ENCODE measurements around the gene TMEM245.

TMEM245 gene

DNA sequence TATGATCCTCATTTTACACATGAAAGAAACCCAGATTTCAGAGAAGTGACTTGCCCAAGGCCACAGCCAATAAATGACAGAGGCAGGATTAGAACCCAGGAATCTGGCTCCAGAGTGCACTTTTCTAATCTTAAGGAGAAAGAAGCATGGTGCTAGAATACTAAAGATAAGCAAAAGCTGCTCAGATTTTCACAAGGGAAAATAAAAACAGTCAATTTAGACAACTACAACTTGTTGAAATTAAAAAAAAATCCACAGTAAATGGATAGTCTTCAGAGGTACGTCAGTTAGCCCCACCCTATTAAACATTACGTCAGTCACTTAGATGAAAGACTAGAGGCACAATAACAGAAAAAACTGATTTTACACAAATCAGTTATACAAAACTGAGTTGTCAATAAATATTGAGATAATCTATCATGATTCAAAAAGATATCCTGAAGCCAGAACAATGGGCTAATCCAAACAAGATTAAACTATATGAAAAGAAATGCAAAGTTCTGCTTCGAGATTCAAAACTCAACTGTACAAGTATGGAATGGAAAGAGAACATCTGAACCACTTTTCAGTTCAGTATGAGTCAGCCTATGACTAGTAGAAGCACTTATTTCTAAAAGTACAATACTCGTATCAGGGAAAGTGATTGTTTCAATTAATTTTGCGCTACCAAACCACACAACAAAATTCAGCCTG lies 9.3 kb downstream of the TMEM245 start:
- H3K14ac ChIP-seq (ENCODE audit: low read length in 2 of 2), result no peak overlapping the region
- no peaks in the 10 kb centered on the region for H3K27me3 ChIP-seq (ENCODE audit: control insufficient read depth in 1 of 2, insufficient read depth in 1 of 2, low read length in 2 of 2)
- H2AK5ac ChIP-seq (ENCODE audit: low read length, severe bottlenecking), result no peak overlapping the region
- no peak overlapping the region for H3K4ac ChIP-seq (ENCODE audit: low read depth in 1 of 2, low read length in 2 of 2)
- H3K9ac ChIP-seq (ENCODE audit: low read length), result peak overlapping the region; percentile 85
- DNase-seq, result peak; percentile 82
- H3K18ac ChIP-seq (ENCODE audit: low read depth in 1 of 2, low read length in 2 of 2), result no peak overlapping the region
- H2BK5ac ChIP-seq (ENCODE audit: low read depth, low read length, poor library complexity, severe bottlenecking), result no peak overlapping the region
- no peak overlapping the region for H4K91ac ChIP-seq (ENCODE audit: low read length)
- no peak overlapping the region for H2BK15ac ChIP-seq (ENCODE audit: low read depth, poor library complexity, severe bottlenecking)
- H3K4me2 ChIP-seq (ENCODE audit: low read length, poor library complexity, severe bottlenecking), result no peak overlapping the region
- H3K4me3 ChIP-seq (ENCODE audit: insufficient read depth in 1 of 2, low read depth in 1 of 2, low read length in 2 of 2), result peak overlapping the region in 1 of 2 experiments; percentile 58
- H3K23ac ChIP-seq (ENCODE audit: low read length in 2 of 2), result no peak overlapping the region
- H3K36me3 ChIP-seq (ENCODE audit: control insufficient read depth in 1 of 2, insufficient read depth in 2 of 2, low read depth in 1 of 2, low read length in 2 of 2), result peaks cover 1 to 4% of the 10 kb centered on the region in 2 experiments
- no peak overlapping the region for H2AFZ ChIP-seq (ENCODE audit: low read depth, low read length)
- H3K27ac ChIP-seq (ENCODE audit: low read length, poor library complexity, severe bottlenecking), result peak overlapping the region; percentile 62
- no peaks in the 10 kb centered on the region for H3K79me1 ChIP-seq (replicated peaks; ENCODE audit: low read length, poor library complexity, severe bottlenecking)
- H2BK12ac ChIP-seq (ENCODE audit: low read length in 2 of 2), result no peak overlapping the region
- no peak overlapping the region for H4K8ac ChIP-seq (ENCODE audit: low read length)
- no peak overlapping the region for H2BK120ac ChIP-seq (ENCODE audit: low read depth, low read length)
- WGBS, result 19% methylated on average over 3 of the region's 5 CpGs
- peaks cover 7% of the 10 kb centered on the region for H3K4me1 ChIP-seq (ENCODE audit: control insufficient read depth, insufficient read depth, low read depth, low read length)
- H3K9me3 ChIP-seq (ENCODE audit: control insufficient read depth, low read length), result no peaks in the 10 kb centered on the region

DNA sequence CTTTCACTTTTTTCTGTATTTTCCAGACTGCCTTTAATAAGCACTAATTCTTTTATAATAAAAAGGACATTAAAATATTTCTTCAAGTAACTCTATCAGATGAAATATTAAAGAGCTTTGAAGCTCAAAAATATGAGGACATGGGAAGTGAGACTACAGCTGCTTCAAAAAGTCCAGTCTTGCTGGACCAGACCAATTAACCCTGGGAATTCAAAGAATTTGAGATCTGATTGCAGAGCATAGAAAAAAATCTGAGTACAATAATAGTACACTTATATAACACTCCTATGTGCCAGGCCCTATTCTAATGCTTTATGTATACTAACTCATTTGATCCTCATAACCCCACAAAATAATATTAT lies 9.8 kb downstream of the TMEM245 start:
- no peak overlapping the region for H2AFZ ChIP-seq (ENCODE audit: low read depth, low read length)
- H3K23ac ChIP-seq (ENCODE audit: low read length in 2 of 2), result no peak overlapping the region
- peak overlapping the region; percentile 62 for H3K27ac ChIP-seq (ENCODE audit: low read length, poor library complexity, severe bottlenecking)
- peaks cover 6% of the 10 kb centered on the region for H3K4me1 ChIP-seq (ENCODE audit: control insufficient read depth, insufficient read depth, low read depth, low read length)
- no peak overlapping the region for H3K4ac ChIP-seq (ENCODE audit: low read depth in 1 of 2, low read length in 2 of 2)
- no peak overlapping the region for H2BK15ac ChIP-seq (ENCODE audit: low read depth, poor library complexity, severe bottlenecking)
- no peaks in the 10 kb centered on the region for H3K27me3 ChIP-seq (ENCODE audit: control insufficient read depth in 1 of 2, insufficient read depth in 1 of 2, low read length in 2 of 2)
- no peak overlapping the region for H2BK5ac ChIP-seq (ENCODE audit: low read depth, low read length, poor library complexity, severe bottlenecking)
- H2BK120ac ChIP-seq (ENCODE audit: low read depth, low read length), result no peak overlapping the region
- peaks cover 4 to 7% of the 10 kb centered on the region in 2 experiments for H3K36me3 ChIP-seq (ENCODE audit: control insufficient read depth in 1 of 2, insufficient read depth in 2 of 2, low read depth in 1 of 2, low read length in 2 of 2)
- no peak overlapping the region for H3K18ac ChIP-seq (ENCODE audit: low read depth in 1 of 2, low read length in 2 of 2)
- H3K4me3 ChIP-seq (ENCODE audit: insufficient read depth in 1 of 2, low read depth in 1 of 2, low read length in 2 of 2), result peak overlapping the region in 1 of 2 experiments; percentile 58
- no peak overlapping the region for H4K91ac ChIP-seq (ENCODE audit: low read length)
- H3K9ac ChIP-seq (ENCODE audit: low read length), result peak overlapping the region; percentile 85
- no peaks in the 10 kb centered on the region for H3K9me3 ChIP-seq (ENCODE audit: control insufficient read depth, low read length)
- no peak overlapping the region for H2BK12ac ChIP-seq (ENCODE audit: low read length in 2 of 2)
- H3K4me2 ChIP-seq (ENCODE audit: low read length, poor library complexity, severe bottlenecking), result no peak overlapping the region
- DNase-seq, result peak; percentile 36
- no peak overlapping the region for H4K8ac ChIP-seq (ENCODE audit: low read length)
- no peak overlapping the region for H3K14ac ChIP-seq (ENCODE audit: low read length in 2 of 2)
- H2AK5ac ChIP-seq (ENCODE audit: low read length, severe bottlenecking), result no peak overlapping the region
- no peaks in the 10 kb centered on the region for H3K79me1 ChIP-seq (replicated peaks; ENCODE audit: low read length, poor library complexity, severe bottlenecking)

DNA sequence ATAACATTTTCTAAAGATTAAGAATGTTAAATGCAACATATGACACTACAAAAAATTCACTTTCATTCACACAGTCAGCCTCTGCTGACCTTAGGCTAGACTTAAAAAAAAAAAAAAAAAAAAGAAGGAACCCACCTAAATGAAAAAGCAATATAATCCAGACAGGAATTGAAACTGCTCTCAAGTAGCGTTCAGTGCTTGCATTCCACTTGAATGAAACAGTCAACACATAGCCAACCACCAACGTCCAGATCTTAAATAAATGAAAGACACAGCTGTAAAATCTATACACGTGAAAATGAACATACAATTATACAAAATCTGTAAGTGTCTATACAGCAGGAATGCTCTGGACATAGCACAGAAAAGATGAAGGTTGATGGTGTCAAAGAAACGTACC lies 11.4 kb downstream of the TMEM245 start:
- H2BK120ac ChIP-seq (ENCODE audit: low read depth, low read length), result no peak overlapping the region
- H3K27ac ChIP-seq (ENCODE audit: low read length, poor library complexity, severe bottlenecking), result peak overlapping the region; percentile 67
- H4K8ac ChIP-seq (ENCODE audit: low read length), result no peak overlapping the region
- 0% methylated on average over 2 of the region's 4 CpGs for WGBS
- no peak overlapping the region for H2AFZ ChIP-seq (ENCODE audit: low read depth, low read length)
- H3K23ac ChIP-seq (ENCODE audit: low read length in 2 of 2), result no peak overlapping the region
- H3K4me1 ChIP-seq (ENCODE audit: control insufficient read depth, insufficient read depth, low read depth, low read length), result peaks cover 2% of the 10 kb centered on the region
- no peak overlapping the region for H3K18ac ChIP-seq (ENCODE audit: low read depth in 1 of 2, low read length in 2 of 2)
- H3K4me3 ChIP-seq (ENCODE audit: insufficient read depth in 1 of 2, low read depth in 1 of 2, low read length in 2 of 2), result peak overlapping the region in 1 of 2 experiments; percentile 4
- H3K14ac ChIP-seq (ENCODE audit: low read length in 2 of 2), result no peak overlapping the region
- no peak overlapping the region for H2AK5ac ChIP-seq (ENCODE audit: low read length, severe bottlenecking)
- no peaks in the 10 kb centered on the region for H3K79me1 ChIP-seq (replicated peaks; ENCODE audit: low read length, poor library complexity, severe bottlenecking)
- H3K4ac ChIP-seq (ENCODE audit: low read depth in 1 of 2, low read length in 2 of 2), result no peak overlapping the region
- H3K9ac ChIP-seq (ENCODE audit: low read length), result peak overlapping the region; percentile 85
- H2BK12ac ChIP-seq (ENCODE audit: low read length in 2 of 2), result no peak overlapping the region
- H3K27me3 ChIP-seq (ENCODE audit: control insufficient read depth in 1 of 2, insufficient read depth in 1 of 2, low read length in 2 of 2), result no peaks in the 10 kb centered on the region
- peak; percentile 69 for DNase-seq
- H3K4me2 ChIP-seq (ENCODE audit: low read length, poor library complexity, severe bottlenecking), result no peak overlapping the region
- no peak overlapping the region for H2BK5ac ChIP-seq (ENCODE audit: low read depth, low read length, poor library complexity, severe bottlenecking)
- H4K91ac ChIP-seq (ENCODE audit: low read length), result no peak overlapping the region
- peaks cover 7 to 10% of the 10 kb centered on the region in 2 experiments for H3K36me3 ChIP-seq (ENCODE audit: control insufficient read depth in 1 of 2, insufficient read depth in 2 of 2, low read depth in 1 of 2, low read length in 2 of 2)
- no peak overlapping the region for H2BK15ac ChIP-seq (ENCODE audit: low read depth, poor library complexity, severe bottlenecking)
- no peaks in the 10 kb centered on the region for H3K9me3 ChIP-seq (ENCODE audit: control insufficient read depth, low read length)

DNA sequence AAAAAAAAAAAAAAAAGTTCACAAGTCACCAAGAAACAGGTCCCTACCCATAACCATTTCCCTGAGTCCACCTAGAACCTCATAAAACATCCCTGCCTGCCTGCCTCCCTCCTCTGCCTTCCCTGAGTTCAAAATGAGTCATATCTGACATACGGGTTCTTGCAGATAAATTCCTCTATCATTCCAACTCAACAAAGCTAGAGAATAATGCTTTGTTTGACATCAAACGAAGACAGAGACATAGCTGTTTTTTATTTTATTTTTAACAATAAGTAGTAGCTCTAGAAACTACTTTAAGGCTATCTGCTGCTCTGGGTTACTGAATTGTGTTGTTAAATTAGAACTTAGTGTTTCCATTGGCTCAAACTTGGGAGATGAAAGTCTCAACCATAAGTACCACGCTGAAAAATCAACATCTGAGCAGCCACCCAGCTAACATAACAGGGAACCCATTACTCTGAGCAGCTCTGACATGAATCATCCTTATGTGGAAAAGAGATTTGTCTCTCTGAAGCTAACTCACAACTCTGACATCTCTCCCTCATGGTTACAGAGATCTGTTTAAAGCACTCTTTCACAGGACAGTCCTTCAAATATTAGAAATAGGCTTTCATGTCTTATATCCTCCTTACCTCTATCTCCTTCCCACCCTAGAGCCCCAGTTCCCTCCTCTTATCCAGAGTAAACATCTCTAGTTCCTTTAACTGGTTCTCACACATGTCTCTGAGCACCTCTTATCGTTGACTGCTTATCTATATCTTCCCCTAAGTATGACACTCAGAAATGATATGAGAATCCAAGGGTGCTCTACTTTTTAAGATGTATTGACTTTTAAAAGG lies 12.1 kb downstream of the TMEM245 start:
- no peak overlapping the region for H3K18ac ChIP-seq (ENCODE audit: low read depth in 1 of 2, low read length in 2 of 2)
- peak; percentile 79 for DNase-seq
- no peaks in the 10 kb centered on the region for H3K9me3 ChIP-seq (ENCODE audit: control insufficient read depth, low read length)
- no peak overlapping the region for H3K23ac ChIP-seq (ENCODE audit: low read length in 2 of 2)
- peak overlapping the region; percentile 97 for H3K27ac ChIP-seq (ENCODE audit: low read length, poor library complexity, severe bottlenecking)
- H2BK5ac ChIP-seq (ENCODE audit: low read depth, low read length, poor library complexity, severe bottlenecking), result no peak overlapping the region
- H4K8ac ChIP-seq (ENCODE audit: low read length), result no peak overlapping the region
- peak overlapping the region; percentile 67 for H3K9ac ChIP-seq (ENCODE audit: low read length)
- no peak overlapping the region for H4K91ac ChIP-seq (ENCODE audit: low read length)
- H3K36me3 ChIP-seq (ENCODE audit: control insufficient read depth in 1 of 2, insufficient read depth in 2 of 2, low read depth in 1 of 2, low read length in 2 of 2), result peaks cover 7 to 14% of the 10 kb centered on the region in 2 experiments
- H2AFZ ChIP-seq (ENCODE audit: low read depth, low read length), result no peak overlapping the region
- H3K4me1 ChIP-seq (ENCODE audit: control insufficient read depth, insufficient read depth, low read depth, low read length), result peaks cover 2% of the 10 kb centered on the region
- peak overlapping the region in 1 of 2 experiments; percentile 4 for H3K4me3 ChIP-seq (ENCODE audit: insufficient read depth in 1 of 2, low read depth in 1 of 2, low read length in 2 of 2)
- H3K14ac ChIP-seq (ENCODE audit: low read length in 2 of 2), result no peak overlapping the region
- H2AK5ac ChIP-seq (ENCODE audit: low read length, severe bottlenecking), result no peak overlapping the region
- H3K27me3 ChIP-seq (ENCODE audit: control insufficient read depth in 1 of 2, insufficient read depth in 1 of 2, low read length in 2 of 2), result no peaks in the 10 kb centered on the region
- no peaks in the 10 kb centered on the region for H3K79me1 ChIP-seq (replicated peaks; ENCODE audit: low read length, poor library complexity, severe bottlenecking)
- 0% methylated on average over 2 of the region's 4 CpGs for WGBS
- H3K4ac ChIP-seq (ENCODE audit: low read depth in 1 of 2, low read length in 2 of 2), result no peak overlapping the region
- H2BK120ac ChIP-seq (ENCODE audit: low read depth, low read length), result no peak overlapping the region
- no peak overlapping the region for H2BK15ac ChIP-seq (ENCODE audit: low read depth, poor library complexity, severe bottlenecking)
- H3K4me2 ChIP-seq (ENCODE audit: low read length, poor library complexity, severe bottlenecking), result peak overlapping the region; percentile 19
- H2BK12ac ChIP-seq (ENCODE audit: low read length in 2 of 2), result no peak overlapping the region

All from mesenchymal stem cell (in vitro differentiated cells and primary cell).